HG02885 (cell line): ENCODE measurements around the gene COA5.
"Not testable (repeated sequence)": the region's sequence is repeated elsewhere in the genome, so short reads cannot be mapped to it uniquely, and the experiment has no call there.

Source experiments
- ATAC-seq: cut with Tn5 transposase; IDR thresholded peaks from one replicate; pipeline ENCODE4 v1.9.1; 2021; ENCODE audit warnings: mild to moderate bottlenecking; ENCODE audit not compliant: unreplicated experiment, poor library complexity

The COA5 gene

DNA sequence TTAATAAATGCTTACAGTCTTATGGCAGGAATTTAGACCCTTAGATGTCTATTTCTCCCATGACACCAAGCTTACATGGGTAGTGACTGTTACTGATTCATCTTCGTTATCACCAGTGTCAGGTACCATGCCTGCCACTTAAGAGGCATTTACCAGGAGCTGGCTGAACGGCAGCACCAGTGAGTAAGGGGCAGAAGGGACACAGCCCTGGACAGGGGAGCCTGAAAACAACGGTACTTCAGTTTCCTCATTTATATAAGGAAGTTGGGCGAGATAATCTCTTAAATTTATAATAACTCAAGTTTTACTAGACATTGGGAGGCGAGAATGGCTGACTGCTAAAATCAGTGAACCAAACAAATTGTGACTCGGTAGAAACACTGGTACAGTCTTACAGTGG, 1.2 kb downstream of the COA5 start:
- ATAC-seq: no peak

DNA sequence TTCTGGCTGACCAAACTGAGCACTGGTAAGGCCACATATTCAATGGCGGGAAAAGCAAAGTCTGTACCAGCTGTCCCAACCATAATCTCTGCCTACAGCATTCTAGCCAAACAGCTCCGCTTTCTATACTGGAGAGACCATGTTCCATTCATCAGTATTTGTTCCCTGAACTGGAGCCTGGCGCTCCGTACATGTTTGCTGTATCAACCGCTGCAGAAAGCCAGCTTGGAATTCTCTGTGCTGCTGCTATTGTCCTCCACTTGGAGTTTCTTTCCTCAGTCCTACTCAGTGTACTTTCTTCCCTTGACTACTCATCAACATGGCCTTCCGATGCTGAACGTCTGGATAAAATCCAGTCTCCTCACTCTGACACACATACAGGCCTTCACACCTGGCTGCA, 1.9 kb downstream of the COA5 start:
- no peak for ATAC-seq

DNA sequence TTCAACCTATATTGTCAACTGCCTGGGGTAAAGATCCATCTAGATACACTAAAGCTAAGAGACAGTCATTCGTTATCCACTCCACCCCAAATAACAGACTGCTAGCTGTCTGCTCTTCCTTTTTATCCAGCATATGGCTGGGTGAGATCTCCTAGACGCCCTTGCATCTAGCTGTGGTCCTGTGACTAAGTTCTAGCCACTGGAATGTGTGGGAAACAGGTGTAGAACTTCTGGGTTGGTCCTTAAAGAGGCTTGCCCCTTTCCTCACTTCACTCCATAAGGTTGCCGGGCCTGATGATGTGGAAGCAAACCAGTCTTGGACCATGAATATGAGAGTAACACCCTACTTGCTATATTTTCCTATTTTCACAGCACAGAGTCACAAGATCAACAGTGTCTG, 3.2 kb downstream of the COA5 start:
- ATAC-seq: no peak

DNA sequence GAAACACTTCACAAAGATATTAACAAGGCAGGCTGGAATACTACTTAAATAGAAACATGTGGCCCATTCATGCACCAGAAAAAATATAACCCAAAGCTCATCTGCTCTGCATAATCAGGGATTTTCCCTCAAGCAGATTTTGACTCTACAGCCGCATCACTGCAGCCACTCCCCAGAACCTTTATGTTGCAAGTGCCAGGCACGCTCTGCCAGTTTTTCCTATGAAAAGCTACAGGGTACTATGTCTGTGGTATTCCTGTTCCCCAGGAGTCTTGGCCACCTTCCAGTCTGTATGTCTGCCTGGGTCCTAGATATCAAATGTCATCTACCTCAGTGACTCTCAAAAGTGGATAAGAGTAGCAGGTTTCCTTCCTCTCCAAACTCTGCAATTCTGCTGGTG, 3.8 kb downstream of the COA5 start:
- ATAC-seq: no peak

DNA sequence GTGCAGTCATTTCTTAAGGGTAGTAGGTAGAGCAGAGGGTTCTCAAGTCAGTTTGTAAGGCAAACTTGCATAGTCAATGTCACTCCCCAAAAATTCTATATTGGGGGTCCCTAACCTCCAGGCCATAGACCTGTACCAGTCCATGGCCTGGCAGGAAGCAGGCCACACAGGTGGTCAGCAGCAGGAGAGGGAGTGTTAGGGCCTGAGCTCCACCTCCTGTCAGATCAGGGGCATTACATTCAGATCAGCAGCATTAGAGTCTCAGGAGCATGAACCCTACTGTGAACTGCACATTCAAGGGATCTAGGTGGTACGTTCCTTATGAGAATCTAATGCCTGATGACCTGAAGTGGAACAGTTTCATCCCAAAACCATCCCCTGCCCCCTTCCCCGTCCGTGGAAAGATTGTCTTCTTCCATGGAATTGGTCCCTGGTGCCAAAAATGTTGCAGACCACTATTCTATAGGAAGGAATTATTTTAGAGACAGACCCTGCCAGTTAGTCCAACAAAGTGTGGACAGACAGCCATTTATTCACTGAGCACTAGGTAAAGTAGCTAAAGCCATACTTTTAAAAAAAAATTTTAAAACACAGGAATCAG, 6.7 kb downstream of the COA5 start:
- peak; percentile 79 for ATAC-seq

DNA sequence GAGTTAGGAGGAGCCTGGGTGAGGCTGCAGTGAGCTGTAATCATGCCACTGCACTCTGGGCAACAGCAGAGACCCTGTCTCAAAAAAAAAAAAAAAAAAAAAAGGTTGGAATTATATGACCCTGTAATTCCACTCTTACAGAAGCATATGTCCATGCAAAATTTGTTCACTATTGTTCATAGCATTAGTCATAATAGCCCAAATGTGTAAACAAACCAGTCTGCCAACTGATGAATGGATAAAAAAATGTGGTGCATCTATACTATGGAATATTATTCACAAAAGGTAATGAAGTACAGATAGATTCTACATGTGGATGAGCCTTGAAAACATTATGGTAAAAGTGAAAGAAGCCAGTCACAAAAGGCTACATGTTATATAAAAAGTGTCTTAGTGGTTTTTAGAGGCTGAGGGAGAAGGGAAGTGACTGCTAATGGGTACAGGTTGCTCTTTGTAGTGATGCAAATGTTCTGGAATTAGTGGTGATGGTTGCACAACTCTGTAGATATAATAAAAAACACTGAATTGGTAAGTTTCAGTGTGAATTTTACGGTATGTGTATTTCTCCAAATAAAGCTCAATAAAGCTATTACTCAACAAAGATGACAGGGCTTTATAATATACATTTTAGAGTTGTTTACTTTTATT, 9.4 kb downstream of the COA5 start:
- ATAC-seq: no peak

DNA sequence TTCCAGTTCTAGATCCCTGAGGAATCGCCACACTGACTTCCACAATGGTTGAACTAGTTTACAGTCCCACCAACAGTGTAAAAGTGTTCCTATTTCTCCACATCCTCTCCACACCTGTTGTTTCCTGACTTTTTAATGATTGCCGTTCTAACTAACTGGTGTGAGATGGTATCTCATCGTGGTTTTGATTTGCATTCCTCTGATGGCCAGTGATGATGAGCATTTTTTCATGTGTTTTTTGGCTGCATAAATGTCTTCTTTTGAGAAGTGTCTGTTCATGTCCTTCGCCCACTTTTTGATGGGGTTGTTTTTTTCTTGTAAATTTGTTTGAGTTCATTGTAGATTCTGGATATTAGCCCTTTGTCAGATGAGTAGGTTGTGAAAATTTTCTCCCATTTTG, 13.6 kb downstream of the COA5 start:
- not testable (repeated sequence) for ATAC-seq

DNA sequence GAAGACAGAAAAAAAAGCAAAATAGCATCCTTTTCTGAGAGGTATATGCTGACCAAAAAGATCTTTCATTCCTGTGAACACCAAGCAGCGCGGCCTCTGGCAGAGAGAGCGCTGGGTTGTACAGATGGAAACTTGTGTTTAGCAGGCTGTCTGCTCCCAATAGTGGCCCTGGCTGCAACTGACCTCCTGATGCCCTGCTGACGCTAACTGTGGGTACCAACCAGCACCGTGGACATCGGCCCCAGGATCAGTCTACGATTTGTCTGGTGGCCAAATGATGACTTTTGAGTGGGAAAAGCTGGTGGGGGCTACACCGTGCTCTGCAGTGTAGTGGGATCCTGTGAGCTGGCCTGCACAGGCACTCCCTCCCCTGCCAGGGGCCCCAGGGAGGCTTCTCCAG, 15.7 kb downstream of the COA5 start:
- ATAC-seq: no peak

DNA sequence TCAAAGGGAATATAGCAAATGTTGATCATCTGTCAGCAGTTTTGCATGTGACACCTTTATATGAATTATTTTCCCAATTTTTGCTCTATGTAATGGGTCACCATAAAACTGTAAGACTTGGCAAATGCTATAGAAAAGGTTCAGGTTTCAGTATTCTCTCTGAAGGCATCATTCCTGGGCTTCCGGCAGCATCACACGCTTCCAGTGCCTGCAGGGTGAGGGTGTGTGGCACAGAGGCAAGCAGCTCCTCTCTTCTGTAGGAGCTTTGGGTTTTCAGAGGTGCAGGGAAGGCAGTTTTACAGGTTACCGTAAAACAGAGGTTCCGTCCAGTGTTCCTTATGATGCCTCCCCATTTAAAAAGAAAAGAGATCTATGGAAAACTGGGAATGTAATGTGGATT, 18.8 kb downstream of the COA5 start:
- ATAC-seq: no peak

DNA sequence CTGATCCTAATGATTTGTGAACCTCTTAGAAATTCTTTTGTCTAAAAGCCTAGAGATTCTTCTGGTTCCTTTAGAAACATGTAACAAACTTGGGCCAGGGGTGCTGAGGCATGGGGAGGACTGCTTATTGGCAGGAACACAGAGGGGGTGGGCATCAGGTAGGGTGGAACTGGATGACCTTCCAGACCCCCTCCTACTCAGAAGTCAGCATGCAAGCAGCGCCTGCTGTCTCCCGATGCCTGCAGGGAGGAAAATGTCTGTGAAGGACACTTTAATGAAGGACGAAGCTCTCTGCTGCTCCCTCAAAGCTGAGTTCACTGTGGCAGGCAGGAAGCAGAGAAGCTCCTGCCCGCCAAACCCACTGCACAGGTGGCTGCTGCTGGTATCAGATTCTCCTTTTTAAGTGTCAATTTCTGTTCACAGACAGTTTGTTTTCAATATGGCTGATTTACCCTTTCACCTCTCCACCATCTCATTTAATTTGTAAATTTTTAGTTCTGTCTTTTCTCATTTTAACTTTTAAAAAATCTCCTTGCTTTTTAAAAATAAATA, 19.4 kb downstream of the COA5 start:
- ATAC-seq: no peak

DNA sequence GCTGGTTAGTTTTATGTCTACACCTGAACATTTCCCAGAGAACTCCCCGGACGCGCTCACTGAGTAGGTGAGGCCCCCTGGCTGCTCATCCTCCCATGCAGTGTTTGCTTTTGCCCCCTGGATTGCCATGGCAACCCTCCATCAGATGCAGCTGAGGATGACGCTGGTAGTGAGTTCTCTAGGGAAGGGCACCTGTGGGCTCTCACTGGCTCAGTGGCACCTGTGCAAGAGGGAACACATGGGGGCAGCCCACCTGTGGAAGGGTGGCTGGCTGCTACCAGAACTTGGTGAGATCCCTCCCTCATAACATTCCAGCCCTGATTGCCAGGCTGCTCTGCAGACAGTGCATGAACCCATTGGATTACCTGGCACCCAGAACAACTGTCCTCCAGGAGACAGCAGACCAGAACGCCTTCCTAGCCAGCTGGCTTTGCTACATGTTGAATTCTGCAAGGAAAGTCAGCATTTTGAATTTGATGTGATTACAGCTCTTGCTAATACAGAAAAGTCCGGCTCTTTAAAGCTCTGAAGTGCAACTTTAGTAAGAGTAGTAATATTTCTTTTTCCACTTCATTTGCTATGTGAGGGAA, 21.7 kb downstream of the COA5 start:
- no peak for ATAC-seq

DNA sequence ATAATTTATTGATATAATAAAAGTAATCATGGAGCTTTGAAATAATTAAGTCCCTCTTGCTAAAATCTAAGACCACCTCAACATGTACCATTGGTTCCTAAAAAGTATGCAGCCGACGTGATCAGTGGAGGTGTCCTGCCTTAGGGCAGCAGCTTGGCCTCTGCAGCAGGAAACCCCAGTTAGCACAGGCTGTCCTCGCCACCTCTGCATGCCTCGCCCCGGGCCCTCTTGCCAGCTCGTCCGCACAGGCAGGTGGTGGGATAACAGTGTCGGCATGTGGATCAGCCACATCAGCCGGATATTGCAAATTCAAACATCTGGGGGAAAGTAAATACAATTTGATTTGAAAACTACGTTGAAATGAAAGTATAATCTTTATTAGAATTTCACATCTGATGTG, 22.9 kb downstream of the COA5 start:
- no peak for ATAC-seq

DNA sequence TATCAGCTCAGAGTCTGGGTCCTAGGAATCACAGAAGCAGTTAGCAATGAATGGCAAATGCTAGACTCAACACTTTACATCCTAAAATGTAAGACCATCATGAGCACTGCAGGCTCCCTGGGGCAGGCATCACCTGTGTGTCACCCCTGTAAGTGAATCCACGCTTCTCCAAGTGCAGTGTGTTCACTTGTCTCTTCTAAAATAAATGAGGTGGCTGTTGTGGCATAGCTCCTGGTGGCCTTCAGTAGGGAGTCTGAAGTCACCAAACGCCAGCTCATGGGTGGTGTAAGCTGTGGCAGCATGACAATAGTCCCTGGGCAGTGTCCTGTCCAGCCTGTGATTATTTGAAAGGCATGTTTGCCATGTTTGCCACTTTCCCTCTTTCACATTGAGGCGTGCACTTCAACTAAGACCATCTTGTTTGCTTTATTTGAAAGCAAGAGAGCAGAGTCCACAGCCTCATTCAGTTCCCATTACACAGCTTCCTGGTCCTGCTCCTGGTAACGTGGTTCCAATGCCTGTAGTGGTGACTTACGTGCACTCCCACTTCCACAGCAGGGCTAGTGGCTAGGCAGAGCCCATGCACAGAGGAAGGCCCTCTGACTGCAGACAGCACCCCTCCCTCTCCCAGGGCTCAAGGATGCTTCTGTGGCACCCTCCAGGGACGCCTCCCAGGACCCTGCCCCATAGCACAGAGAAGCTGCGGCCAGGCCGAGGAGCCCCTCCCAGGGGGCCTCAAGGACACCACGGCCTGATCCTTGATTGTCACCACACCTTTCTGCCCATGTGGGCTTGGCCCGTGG, 24.3 kb downstream of the COA5 start:
- ATAC-seq: no peak

DNA sequence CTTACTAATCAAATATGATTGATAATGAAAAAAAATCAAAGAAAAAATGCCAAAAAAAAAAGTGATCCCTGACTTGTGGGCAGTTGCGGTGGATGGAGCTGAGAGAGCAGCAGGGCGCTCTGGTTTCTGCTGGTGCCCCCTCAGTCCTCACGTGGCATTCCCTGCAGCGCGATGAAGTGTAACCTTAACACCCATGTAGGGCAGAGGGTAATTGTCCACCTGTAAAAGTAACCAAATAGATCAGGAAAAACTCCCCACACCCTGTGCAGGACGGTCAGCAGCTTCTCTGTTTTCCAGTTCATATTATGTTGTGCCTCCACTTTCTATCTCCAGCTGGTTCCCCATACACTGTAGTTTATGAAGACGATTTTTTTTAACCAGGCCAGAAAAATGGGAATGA, 25.0 kb downstream of the COA5 start:
- ATAC-seq: no peak

DNA sequence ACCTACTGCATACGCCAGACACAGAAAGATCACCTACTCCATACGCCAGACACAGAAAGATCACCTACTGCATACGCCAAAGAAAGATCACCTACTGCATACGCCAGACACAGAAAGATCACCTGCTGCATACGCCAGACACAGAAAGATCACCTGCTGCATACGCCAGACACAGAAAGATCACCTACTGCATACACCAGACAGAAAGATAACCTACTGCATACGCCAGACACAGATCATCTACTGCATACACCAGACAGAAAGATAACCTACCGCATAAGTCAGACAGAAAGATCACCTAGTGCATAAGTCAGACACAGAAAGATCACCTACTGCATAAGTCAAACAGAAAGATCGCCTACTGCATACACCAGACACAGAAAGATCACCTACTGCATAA, 25.8 kb downstream of the COA5 start:
- ATAC-seq: no peak

DNA sequence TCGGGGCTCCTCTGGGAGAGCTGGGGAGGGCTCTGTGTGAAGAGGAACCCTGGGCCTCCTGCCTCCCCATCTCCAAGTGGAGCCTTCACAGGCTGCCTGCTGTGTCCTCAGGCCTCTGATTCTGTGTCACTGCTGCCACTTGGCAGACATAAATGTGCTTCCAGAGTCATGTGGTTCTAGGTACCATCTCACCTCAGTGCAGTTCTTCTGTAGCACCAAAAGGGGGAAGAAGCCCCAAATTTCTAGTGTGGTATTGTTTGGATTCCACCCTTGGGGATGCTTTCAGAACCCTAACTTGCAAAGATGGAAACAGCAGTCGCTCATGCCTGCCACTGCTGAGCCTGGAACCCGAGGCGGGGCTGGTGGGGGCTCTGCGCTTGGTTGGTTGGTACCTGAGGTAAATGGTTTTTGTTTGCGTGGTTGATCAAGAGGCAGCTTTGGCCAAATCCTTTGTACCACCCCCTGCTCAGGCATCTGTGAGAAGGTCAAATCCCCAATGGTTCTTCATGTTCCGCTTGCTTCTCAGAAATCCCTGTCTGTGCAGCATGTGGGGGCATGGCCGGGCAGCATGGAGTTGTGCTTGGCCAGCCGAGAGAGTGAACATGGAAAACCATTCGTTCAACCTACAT, 27.5 kb downstream of the COA5 start:
- no peak for ATAC-seq

DNA sequence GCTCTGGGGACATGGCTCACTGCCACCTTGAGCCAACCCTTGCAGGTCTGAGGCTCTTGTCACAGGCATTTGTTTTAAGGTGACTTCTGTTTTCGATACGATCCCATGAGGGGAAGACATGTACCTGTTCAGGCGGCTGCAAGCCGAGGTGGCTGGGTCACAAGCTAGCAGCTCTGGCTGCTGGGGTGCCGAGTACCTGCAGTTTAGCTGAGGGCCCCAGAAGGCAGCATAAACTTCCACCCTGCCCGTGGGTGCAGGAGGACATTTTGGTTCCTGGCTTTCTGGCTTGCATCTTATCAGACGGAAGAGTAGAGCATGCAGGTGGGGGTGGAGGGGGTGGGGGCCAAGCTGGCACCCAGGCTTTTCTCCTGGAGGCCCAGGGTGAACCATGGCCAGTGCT, 28.4 kb downstream of the COA5 start:
- no peak for ATAC-seq

DNA sequence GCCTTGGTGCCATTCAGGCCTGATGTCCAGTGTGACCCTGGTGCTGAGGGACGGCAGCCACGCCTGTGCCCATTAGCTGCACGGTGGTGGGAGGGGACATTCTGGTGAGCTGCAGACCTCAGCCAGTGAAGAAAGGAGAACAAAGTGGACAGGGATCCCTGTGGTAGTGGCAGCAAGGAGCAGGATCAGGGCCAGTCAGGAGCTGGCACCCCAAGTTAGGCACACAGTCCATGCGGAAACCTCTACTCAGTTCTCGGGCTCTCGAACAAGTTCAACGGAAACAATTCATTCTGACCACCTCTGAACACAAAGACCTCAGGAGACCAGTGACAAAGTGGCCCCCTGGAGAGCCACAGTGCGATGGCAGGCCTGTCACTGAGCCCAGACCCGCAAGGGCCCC, 30.1 kb downstream of the COA5 start:
- no peak for ATAC-seq

DNA sequence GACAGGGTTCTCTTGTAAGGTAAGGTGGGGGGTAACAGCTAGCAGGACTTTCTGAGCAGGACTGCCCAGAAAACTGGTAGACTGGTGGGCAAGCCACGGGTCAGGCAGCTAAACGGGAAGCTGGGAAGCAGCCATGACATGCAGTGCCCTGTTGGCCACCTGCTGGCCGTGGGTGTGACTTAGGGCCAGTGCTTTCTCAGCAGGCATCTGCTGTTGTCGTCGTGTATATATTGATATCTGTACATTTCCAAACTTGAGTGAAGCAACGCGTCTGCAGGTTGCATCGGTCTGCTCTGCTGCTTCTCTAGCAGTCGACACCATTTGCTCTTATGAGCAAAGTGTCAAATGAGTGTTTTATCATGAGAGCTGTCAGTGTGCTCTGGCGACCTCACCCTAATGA, 31.0 kb downstream of the COA5 start:
- no peak for ATAC-seq

DNA sequence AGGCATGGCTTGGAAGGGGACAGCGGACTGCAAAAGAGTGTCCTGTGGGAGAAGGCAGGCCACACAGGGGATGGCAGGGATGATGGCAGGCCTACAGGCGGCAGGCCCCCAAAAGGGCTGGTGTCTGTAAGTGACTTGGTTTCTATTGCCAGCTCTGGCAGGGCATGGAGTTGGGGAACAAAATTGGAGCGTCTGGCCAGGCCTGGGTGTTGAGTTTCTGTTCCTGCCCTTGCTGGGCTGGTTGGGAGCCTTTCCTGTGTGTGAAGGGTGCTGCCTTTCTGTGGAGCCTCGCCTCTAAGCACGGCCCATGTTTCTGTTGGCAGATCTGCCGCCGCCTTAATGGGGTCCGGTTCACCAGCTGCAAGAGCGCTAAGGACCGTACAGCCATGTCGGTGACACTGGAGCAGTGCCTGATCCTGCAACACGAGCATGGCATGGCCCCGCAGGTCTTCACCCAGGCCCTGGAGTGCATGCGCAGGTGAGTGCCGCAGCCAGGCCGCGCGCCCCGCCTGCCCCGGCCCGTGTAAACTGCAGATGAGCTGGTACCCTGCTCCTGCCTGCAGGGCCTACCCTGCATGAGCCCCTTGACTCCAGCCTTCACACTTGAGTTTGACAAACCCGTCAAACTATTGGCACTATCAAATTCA, 31.5 kb downstream of the COA5 start:
- no peak for ATAC-seq
